Heart left ventricle (tissue), 13 donors: ENCODE measurements around the gene RNPEPL1.

ENCODE experiments used
- POLR2A ChIP-seq, 2 donors: fragments of 450-650 bp; IDR thresholded peaks; one replicate each; pipeline ENCODE4 v1.6.1; 2017; ENCODE audit warnings: antibody characterized with exemption in 2 of 2, mild to moderate bottlenecking in 2 of 2, moderate library complexity in 2 of 2
- TF ChIP-seq, protein P1 (sequence below), 12 donors: fragments of 200-600 bp; sonication (generic) in 4 of 12; IDR thresholded peaks; one replicate each; pipeline versions ENCODE4 v1.5.0 to v1.8.0; 2018 to 2022; ENCODE audit warnings: antibody characterized with exemption in 12 of 12, mild to moderate bottlenecking in 5 of 12
- donor health status: ischemic (EF 13 %, LVEDD 7.1; RV severe dilation, severe dysfunction).
- donor health status: DM: no; HTN: yes; CAD: no.
- donor health status: DM: no; HTN: no; CAD: no.
- donor health status: ischemic (EF 25% LVEDD 6.9; RV normal size, moderate dysfunction).
- donor health status: ischemic (EF 25% LVEDD 5.7; RV mildly dilated, moderate dysfunction).
- donor health status: ischemic (EF 35%, LVEDD 5.7; RV mildly dilated, moderate dysfunction).
- donor health status: nonischemic (EF 11% LVEDD 7.7; RV severe dilation, severe dysfunction).
- donor health status: DM: yes; HTN: yes; CAD: no.
- donor health status: PGD.
- donor health status: ischemic (EF 29% LVEDD 5.4; RV normal size, mild dysfunction).
- donor health status: nonischemic (EF 23%, LVEDD 6.1; RV moderate dilation, normal function).

- TF ChIP-seq, protein P1, sequence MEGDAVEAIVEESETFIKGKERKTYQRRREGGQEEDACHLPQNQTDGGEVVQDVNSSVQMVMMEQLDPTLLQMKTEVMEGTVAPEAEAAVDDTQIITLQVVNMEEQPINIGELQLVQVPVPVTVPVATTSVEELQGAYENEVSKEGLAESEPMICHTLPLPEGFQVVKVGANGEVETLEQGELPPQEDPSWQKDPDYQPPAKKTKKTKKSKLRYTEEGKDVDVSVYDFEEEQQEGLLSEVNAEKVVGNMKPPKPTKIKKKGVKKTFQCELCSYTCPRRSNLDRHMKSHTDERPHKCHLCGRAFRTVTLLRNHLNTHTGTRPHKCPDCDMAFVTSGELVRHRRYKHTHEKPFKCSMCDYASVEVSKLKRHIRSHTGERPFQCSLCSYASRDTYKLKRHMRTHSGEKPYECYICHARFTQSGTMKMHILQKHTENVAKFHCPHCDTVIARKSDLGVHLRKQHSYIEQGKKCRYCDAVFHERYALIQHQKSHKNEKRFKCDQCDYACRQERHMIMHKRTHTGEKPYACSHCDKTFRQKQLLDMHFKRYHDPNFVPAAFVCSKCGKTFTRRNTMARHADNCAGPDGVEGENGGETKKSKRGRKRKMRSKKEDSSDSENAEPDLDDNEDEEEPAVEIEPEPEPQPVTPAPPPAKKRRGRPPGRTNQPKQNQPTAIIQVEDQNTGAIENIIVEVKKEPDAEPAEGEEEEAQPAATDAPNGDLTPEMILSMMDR (IDR thresholded peaks at IDR 0.05): no peak
- no peak for TF ChIP-seq POLR2A (IDR thresholded peaks at IDR 0.05)
Observed at GRCh38 chr2:240591784-240592183, 23.5 kb downstream of the RNPEPL1 start.
